NCI-H226 (cell line): ENCODE results near the gene PARD3.

Experiments used
- DNase-seq: peaks from one replicate; pipeline ENCODE4 v3.0.0-alpha.2; 2015

PARD3 gene

DNA sequence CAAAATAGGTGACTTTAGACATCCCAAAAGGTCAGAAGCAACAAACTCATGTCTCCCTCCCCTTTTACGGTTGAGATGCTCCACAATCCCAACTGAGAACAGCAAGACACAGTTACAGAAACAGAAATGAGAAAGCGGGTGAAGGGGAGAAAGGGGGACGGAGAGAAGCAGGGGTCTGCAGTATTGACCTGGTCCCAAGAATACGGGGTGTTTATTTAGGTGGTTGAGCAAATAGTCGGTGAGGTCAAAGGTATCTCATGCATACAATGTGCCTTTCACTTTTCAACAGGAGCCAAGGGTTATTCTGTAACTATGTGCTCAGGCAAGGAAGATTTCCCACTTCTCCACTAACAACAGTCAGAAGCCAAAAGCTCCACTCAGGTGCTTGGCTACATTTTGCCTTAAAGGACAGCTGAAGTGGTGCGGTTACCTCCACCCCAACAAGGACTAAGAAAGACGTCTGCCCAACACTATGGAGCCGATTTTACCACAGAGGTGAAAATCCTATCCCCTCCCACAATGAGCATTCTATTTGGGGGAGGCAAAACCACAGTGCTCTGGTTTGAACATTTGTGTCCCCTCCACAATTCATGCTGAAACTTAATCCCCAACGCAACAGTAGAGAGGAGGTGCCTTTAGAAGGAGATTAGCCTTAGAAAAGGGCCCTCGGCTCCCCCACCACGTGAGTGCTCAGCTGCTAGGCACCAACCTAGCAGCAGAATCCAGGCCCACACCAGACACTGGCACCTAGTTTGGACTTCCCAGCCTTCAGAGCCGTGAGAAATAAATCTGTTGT is 77.9 kb downstream of the PARD3 start:
- no peak for DNase-seq

DNA sequence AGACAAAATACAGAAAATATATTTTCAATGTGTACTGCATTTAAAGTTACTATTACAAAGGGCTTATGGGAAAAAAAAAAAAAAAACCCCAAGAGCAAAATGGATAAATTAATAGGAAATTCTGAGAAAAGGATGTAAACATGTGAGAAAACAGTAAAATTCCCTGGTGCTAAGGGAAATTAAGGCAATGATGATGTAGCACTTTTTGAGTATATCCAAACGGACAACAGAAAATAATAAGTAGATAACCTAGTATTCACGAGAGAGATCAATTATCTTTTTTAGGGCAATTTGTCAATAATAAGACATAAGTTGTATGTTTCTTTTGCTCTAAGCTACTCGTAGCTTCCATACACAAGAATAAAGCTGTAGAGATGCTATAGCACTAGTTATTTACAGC is 80.2 kb downstream of the PARD3 start:
- DNase-seq: no peak

DNA sequence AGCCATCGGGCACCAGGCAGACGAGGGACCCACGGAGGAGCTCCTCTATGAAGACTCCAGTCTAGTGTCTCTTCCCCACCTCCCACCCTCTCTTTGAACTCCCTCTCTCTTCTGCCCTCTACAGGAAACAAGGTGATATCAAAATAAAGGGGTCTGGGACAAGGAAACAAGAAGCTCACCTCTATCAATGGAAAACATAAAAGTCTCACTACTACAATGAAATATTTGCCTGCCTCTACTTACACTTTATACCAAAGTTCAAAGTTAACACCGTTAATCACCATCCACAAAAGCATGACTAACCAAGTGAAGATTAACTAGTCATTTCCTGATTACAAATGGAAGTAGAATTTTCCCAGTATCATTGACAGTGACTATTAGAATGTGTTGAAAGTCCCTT is 82.2 kb downstream of the PARD3 start:
- DNase-seq: peak; percentile 45

DNA sequence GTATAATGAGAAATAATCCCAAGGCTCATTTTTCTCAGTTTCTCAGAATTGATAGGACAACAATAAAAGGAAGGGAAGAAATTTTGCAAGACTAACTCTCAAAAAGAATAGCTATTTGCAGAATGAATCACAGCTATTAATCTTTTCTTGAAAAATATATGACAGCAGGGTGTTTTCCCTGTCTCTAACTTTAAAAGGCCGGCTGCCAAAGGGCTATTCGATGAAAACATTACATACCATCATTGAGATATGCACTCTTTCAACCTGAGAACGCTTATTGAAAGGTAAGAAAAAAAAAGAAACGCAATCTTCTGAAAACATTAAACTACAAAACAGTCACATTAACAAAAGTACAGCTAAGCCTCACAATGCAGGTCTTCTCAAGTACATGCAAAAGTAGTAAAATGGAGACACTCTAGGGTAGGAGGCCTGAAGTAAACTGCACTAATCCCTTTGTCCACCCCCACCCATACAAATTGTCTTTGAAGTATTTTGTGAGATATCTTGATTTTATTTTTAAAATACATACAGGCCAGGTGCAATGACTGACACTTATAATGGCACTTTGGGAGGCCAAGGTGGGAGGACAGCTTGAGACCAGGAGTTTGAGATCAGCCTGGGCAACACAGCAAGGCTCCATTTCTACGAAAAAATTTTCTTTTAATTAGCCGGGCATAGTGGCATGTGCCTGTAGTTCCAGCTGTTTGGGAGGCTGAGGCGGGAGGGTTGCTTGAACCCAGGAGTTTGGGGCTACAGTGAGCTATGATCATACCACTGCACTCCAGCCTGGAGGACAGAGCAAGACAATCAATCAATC is 83.0 kb downstream of the PARD3 start:
- DNase-seq: peak; percentile 88

DNA sequence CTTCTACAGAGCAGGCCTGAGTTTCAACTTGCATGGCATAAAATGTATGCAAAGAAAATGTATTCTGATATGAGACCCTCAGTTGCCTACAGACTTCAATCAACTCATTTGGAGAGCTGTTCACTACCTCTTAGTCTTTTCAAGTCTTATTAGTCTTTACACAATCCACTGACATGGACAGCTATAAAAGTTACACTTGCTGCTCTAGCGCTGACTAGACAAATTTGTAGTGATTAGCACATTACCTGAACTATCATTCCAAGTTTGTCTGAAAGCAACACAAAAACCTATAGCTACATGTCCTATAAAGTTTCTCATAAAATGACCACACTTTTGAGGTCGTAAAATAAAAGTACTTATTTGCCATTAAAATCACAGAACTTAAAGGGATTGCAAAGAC is 83.9 kb downstream of the PARD3 start:
- no peak for DNase-seq

DNA sequence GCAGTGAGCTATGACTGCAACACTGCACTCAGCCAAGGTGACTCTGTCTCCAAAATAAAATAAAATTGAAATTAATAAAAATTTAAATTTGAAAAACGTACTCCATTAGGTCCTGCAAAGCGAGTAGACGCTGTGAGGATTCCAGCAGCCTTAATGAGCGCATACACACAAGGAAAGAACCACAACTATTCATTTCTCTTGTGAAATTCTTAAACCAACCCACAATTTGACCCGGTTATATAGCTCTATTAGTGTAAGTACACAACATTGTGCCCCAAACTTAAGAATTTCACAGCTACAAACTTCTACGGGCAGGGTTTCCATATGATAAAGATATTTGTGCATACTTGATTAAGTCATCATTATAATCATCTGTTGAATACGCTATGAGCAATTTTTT is 84.4 kb downstream of the PARD3 start:
- no peak for DNase-seq

DNA sequence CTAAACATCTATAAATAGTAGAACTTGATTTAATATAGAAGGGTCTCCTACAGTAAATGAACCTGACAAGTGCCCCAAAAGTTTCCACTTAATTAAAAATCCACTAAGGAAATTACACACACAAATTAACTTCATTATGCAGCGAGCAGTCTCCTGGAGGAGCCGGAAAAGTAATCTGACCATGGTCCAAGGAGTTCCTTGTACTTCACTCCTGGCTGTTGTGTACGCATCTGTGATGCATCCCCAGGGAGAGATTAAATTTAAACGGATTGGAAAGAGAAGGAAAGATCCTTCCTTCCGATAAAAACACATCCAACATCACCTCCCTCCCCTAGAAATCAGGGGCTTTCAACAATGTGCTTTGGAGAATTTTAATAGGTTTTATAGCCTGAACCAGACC is 85.5 kb downstream of the PARD3 start:
- no peak for DNase-seq

DNA sequence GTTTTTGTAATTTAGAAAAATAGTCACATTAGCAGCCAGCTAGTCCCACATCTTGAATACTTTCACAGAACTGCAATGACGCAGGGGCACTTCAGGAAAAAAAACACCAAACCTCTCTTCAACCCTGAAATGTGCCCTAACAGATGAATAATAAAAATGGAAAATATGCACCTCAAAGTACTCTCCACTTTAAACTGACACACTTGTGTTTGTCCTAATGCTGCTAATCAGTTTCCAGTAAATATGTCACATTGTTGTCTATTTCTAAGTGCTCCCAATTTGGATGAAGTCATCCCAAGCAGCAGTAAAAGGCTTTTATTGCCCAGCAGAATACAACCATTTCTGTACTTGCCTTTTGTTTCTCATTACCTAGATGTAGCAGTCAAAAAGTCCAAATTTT is 86.7 kb downstream of the PARD3 start:
- DNase-seq: no peak

DNA sequence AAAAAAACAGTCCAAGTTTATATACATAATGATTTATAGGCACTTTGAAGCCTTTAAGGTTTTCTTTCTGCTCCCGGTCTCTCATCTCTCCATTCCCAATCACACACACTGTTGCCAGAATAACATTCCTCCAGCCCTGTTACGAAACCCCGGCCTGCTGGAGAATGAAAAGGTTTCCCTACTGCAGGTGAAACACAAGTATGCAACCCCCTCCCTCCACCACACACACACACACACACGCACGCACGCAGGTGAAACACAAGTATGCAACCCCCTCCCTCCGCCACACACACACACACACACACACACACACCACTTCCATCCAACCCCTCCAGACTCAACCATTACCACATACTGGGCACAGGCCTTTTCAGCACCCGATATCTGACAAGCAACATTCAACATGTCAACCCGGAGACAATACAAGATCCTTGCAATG is 87.5 kb downstream of the PARD3 start:
- peak; percentile 70 for DNase-seq

DNA sequence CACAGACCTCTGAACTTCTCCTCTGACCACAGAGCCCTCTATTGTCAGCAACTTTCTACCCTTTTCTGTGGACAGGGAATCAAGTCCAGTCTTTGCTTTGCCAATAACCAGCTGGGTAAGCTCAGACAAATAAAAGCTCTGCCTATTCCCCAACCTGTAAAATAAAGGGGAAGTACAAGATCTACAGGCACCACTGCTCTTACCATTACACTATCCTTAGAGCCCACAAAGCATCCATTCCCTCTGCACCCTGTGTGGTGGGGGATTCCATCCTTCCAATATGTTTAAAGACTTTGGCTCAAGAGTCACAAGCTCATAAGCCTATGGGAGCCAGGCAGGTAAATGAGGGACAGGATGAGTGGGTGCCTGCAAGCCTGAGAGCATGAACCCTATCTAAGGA is 88.2 kb downstream of the PARD3 start:
- no peak for DNase-seq

DNA sequence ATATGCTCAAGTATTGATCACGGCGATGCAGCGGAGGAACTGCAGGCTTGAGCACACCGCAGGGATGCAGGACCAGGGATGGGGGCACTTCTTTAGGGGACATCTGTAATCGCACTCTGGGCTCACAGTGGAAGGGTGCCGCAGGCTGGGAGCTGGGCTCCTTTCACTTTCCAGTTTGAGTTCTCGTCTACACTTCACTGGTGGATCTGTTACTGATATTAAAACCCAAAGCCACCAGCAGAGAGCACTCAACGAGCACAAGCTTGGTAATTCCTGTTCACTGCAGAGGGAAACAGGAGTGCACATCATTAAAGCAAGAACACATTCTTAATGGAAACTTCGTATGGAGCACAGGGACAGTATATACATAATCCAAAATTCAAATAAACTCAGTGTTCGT is 91.3 kb downstream of the PARD3 start:
- DNase-seq: peak; percentile 31

DNA sequence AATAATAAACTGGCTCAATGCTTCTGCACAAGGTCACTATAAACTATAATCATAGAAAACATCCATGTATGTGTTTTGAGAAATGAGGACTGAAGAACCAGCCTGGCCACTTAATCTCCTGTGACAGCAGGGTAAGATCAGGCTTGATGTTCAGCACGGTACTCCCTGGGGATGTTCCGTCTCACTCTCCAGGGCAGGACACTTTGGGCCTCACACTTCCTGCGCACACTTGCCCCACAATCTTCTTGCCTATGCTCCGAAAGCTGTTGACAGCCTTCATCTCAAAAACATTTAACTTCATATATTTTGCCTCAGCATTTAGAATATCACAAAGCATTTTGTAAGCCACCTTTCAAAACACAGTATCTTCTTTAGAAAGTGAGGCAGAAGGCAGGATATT is 92.7 kb downstream of the PARD3 start:
- DNase-seq: no peak

DNA sequence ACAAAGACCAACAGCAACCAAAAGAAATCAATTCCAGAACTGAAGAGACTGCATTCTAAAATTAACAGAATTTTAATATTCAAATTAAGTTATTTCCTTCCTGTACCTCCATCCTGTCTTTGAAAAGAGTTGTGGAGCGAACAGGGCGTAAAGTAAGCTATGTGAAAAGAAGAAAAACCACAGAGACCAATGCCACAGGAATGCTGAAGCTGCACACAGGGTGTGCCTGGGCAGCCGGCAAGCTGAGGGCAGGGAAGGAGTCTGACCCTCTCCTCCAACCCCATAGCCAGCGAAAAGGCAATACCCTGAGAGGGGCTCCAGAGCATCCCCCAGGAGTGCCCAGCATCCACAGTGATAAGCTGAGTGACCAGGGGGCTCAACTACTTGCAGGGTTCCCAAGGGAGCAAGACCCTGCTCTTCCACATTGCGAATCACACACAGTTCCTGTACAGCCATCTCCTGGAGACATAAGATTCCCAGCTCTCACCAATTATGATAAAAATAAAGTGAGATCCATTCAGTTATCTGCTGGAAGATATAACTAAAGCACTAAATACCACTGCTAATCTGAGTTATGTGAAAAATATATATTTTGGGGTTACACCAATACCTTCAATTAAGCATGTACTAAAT is 93.8 kb downstream of the PARD3 start:
- peak; percentile 76 for DNase-seq

DNA sequence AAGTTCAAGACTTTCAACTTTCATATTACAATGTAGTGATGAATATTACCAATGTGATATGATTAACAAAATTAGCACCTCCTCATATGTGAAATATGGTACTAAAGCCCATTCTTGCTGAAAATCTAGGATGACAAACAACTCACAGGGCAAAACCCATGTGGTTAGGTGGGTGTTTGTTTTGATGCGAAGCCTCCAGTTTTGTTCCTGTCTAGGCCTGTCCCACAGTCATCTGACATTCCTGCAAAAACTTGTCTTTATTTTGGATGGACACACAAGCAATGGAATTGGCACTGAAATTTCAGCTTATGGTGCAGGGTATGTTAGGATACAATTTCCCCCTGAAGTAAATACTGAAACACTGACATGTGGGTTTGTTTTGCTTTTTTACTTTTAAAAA is 95.3 kb downstream of the PARD3 start:
- no peak for DNase-seq

DNA sequence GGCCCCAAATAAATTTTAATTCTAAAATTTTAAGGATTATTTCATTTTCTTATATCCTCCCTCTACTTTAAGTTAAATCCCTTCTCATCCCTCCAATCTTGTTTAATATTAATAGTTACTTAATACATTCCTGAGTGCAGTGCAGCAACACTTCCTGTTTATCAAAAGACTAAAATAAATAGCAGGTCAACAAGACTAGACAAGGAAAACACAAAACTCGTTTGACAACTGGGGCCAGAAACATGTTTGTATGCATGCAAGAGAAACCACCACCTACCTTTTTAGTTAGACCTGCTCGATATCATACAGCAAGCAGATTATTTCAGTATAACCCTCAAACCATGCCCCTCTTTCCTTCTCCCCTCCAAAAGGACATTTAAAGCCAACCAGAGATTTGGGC is 95.8 kb downstream of the PARD3 start:
- no peak for DNase-seq

DNA sequence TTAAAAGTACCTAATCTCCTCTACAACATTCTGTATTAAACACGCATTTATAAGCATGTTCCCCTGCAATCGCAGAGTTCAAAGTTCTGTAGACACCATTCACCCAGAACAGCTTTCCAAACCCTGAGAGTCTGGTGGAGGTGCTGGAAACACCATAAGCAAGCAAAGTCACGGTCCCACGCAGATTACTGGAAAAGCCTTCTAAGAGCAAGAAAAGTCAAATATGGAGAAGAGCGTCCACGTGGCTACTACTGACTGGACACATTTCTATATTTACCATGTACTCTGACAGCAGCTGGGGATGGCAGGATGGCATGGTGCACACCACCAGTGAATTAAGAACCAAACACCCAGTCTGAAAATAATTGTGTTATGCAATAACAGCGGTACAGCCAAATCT is 97.7 kb downstream of the PARD3 start:
- DNase-seq: no peak

DNA sequence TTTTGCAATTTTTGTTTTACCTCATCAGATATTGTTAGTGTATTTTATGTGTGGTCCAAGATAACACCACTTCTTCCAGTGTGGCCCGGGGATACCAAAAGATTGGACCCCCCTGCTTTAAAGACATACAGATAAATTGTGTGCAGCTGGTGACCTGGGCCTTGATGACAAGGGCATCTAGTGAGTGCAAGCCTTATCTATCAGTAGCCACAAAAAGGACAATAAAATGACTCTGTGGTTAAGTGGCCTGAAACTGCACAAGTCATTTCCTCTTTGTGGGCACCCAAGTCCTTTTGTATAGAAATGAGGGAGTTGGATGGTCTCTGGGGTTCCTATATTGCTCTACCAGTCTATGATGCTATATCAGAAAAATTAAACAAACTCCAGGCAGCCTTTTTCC is 98.1 kb downstream of the PARD3 start:
- no peak for DNase-seq

DNA sequence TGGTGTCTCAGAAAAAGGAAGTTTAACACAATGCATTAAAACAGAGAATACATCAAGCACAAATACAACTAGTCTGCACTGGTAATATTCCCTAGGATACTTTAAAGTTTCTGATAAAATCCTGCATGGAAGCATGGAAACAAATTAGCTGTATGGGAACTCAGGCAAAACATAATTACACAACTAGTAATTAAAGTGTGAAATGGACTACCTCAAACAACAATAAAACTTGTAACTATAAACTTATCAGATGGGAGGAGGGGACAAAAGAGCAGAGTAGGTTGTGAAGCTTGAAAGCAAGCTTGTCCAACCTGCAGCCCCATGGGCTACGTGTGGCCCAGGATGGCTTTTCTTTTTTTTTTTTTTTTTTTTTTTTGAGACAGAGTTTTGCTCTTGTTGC is 98.9 kb downstream of the PARD3 start:
- DNase-seq: no peak

DNA sequence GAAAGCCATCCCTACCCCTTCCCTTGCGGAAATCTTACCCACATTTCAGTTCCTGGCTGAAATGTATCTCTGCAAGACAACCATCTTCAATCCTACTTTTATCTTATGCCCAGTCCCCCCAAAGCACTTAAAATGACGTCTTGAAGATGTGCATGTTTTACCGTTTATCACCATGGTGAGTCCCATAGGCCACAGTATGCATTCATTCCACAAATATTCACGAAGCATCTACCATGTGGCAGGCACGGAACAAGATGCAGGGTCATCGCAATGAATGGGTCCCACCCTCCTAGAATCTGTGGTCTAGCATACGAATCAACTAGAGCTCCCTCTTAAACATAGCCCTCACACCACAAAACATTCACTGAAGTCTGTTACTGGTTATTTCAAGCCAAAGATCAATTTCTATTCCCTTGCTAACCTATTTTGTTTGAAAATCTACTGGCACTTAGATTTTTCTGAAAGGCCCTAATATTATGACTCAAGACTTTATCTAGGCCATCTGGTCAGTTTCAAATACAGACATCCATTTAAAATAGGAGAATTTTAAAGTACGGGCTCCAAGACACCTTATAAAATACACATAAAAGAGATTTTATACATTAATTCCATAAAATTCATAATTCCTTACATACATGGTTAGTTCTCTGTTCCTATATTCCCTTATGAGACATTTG is 99.4 kb downstream of the PARD3 start:
- no peak for DNase-seq

DNA sequence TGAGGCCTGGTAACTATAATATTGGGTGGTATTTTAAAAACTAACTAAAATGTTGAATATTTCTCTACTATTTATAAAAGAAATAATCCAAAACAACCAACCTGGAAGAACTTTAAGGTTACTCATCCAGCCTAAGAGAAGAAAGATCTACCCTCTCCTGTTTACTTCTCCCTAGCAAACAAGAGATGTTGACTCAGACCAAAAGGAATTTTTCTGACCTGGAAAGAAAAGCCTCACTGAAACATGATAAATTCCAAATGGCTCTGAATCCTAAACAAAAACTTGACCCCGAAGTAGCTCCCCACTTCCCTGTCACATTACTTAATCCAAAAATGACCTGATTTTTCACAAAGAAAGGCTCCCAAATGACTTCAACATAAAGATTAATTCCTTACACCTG is 101.2 kb downstream of the PARD3 start:
- peak; percentile 63 for DNase-seq

DNA sequence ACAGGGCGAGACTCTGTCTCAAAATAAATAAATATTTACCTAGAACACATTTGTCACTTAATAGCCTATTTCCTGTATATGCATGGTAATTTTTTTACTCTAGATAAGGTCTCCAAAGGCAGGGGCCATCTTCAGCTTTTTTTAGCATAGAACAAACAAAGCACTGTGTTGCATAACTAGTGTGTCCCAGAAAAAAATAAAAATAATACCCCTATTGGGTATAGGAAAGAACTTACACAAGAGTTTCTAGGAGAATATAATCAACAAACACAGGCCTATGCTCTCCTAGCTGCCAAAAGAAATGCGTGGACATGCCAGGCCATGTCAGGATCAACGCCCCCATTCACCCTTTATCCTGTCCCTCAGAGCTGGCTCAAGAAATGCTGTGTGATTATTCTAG is 103.6 kb downstream of the PARD3 start:
- DNase-seq: no peak

DNA sequence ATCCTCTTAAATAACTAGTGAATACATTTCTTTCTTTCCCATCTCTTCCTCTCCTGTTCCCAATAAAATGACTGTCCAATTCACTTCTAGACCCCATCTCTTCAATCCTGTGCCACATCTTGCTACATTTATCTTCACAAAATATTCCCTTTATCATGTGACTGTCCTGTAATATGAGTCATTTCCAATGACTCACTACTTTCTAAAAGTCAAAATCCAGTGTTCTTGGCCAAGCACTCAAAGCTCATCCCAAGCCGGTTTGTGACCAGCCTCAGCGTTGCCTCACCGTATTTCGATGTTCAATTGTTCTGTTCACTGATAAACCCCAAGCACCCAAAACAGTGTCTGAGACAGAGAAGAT is 104.7 kb downstream of the PARD3 start:
- peak; percentile 53 for DNase-seq

DNA sequence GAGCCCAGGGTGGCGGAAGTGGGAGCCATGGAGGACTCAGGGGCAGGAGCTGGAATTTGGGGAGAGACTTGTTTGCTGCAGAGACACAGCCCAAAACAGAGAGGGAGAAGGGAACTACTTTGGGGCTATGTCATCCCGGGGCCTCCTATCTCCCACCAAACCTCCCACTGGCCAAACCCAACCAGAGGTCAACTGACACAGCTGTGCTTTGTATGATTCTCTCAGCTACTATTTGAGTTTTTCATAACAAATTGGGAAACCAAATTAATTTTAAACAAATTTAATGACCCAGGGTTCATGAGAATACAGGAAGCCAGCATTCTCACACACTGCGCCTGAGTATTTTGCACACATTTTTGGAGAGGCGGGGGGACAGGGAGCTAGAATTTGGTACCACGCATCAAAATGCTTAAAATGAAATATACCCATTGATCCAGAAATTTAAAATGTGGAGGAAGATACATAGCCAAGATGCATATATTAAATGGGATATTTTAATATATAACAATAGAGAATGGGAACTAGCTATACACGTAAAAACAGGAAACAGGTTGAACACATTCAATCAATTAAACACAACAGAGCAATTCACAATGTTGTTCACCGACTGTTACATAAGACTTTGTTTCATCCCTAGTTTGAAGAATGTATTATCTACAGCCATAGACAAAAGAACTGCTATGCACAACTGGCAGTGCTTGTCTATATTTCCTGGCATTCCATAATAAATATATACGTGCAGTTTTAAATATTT is 105.3 kb downstream of the PARD3 start:
- DNase-seq: no peak
